GM18870 (cell line): ENCODE data around the gene LPGAT1.
"Not testable (repeated sequence)": the region's sequence is repeated elsewhere in the genome, so short reads cannot be mapped to it uniquely, and the experiment has no call there.

Experiments used
- ATAC-seq: cut with Tn5 transposase; IDR thresholded peaks from one replicate; pipeline ENCODE4 v1.9.1; 2021; ENCODE audit warnings: moderate library complexity; ENCODE audit not compliant: unreplicated experiment

Gene LPGAT1

GRCh38 chr1:211736351-211736915 is 94.1 kb downstream of the LPGAT1 start:
- ATAC-seq: no peak

GRCh38 chr1:211735208-211736170 is 95.1 kb downstream of the LPGAT1 start:
- no peak for ATAC-seq

- no peak for ATAC-seq
Observed at GRCh38 chr1:211734791-211735190, 95.8 kb downstream of the LPGAT1 start.

GRCh38 chr1:211734359-211734758 is 96.2 kb downstream of the LPGAT1 start:
- ATAC-seq: no peak

GRCh38 chr1:211732293-211732980 is 98.1 kb downstream of the LPGAT1 start:
- ATAC-seq: no peak

GRCh38 chr1:211731456-211732292 is 98.9 kb downstream of the LPGAT1 start:
- no peak for ATAC-seq

GRCh38 chr1:211730347-211730746 is 100.2 kb downstream of the LPGAT1 start:
- no peak for ATAC-seq

GRCh38 chr1:211729238-211729637 is 101.3 kb downstream of the LPGAT1 start:
- ATAC-seq: no peak

GRCh38 chr1:211726467-211726995 is 104.0 kb downstream of the LPGAT1 start:
- no peak for ATAC-seq

- no peak for ATAC-seq
Observed at GRCh38 chr1:211724687-211725196, 105.8 kb downstream of the LPGAT1 start.

GRCh38 chr1:211723273-211723672 is 107.3 kb downstream of the LPGAT1 start:
- no peak for ATAC-seq

- ATAC-seq: no peak
Observed at GRCh38 chr1:211722277-211723175, 108.0 kb downstream of the LPGAT1 start.

GRCh38 chr1:211716555-211716954 is 114.0 kb downstream of the LPGAT1 start:
- ATAC-seq: not testable (repeated sequence)

- ATAC-seq: no peak
Observed at GRCh38 chr1:211715971-211716370, 114.6 kb downstream of the LPGAT1 start.

GRCh38 chr1:211714154-211714553 is 116.4 kb downstream of the LPGAT1 start:
- ATAC-seq: no peak

GRCh38 chr1:211713231-211713630 is 117.3 kb downstream of the LPGAT1 start:
- ATAC-seq: no peak

GRCh38 chr1:211711315-211711705 is 119.3 kb downstream of the LPGAT1 start:
- no peak for ATAC-seq

- ATAC-seq: no peak
Observed at GRCh38 chr1:211710566-211711314, 119.8 kb downstream of the LPGAT1 start.

GRCh38 chr1:211708926-211709325 is 121.6 kb downstream of the LPGAT1 start:
- ATAC-seq: no peak
